WTC11 (cell line): ENCODE measurements around the gene C1QTNF8. TPM values are rescaled to one million over a fixed set of nuclear protein-coding genes. Genes with fewer than 3 reads are reported as not detected.

Source experiments
- ATAC-seq: fragments of 200-7000 bp; cut with Tn5 transposase; 2 replicates; pipeline ENCODE4 v1.10.0; 2021; ENCODE audit warnings: mild to moderate bottlenecking, moderate library complexity
- CTCF ChIA-PET: fragments of 300-600 bp; sonication (Branson Sonifier 250); formaldehyde crosslinking; loops from one replicate; lab custom pipeline; 2021; ENCODE audit warnings: antibody characterized with exemption; lab: Charles Lee
- POLR2A ChIA-PET: fragments of 350-600 bp; sonication (Branson Sonifier 250); formaldehyde crosslinking; loops from one replicate; lab custom pipeline; 2021; ENCODE audit warnings: antibody characterized with exemption; lab: Charles Lee
- DNase-seq: peaks from one replicate; pipeline ENCODE4 v3.0.0; 2021; ENCODE audit warnings: low spot score
- H3K27ac Mint-ChIP-seq: 2 replicates; pipeline ENCODE4 v1.8.0; 2021; ENCODE audit warnings: mixed read lengths
- H3K27me3 Mint-ChIP-seq: 2 replicates; pipeline ENCODE4 v1.8.0; 2021; ENCODE audit warnings: low read depth, mild to moderate bottlenecking, moderate library complexity, mixed read lengths
- H3K36me3 Mint-ChIP-seq: 2 replicates; pipeline ENCODE4 v1.8.0; 2021; ENCODE audit warnings: mixed read lengths
- H3K4me1 Mint-ChIP-seq: 2 replicates; pipeline ENCODE4 v1.8.0; 2022; ENCODE audit warnings: mixed read lengths
- H3K4me3 Mint-ChIP-seq: 2 replicates; pipeline ENCODE4 v1.8.0; 2021; ENCODE audit warnings: mild to moderate bottlenecking, moderate library complexity, mixed read lengths
- H3K9me3 Mint-ChIP-seq: 2 replicates; pipeline ENCODE4 v1.8.0; 2021; ENCODE audit warnings: mixed read lengths
- ATF1 ChIP-seq: sonication (generic); formaldehyde crosslinking; IDR thresholded peaks from 2 replicates; pipeline ENCODE4 v1.8.1; 2023; ENCODE audit warnings: mild to moderate bottlenecking, moderate library complexity, missing genetic modification reagents
- ELF4 ChIP-seq: sonication (generic); formaldehyde crosslinking; IDR thresholded peaks from 2 replicates; pipeline ENCODE4 v1.8.1; 2022; ENCODE audit warnings: low read depth, mild to moderate bottlenecking, moderate library complexity, missing genetic modification reagents
- ETV6 ChIP-seq: sonication (generic); formaldehyde crosslinking; IDR thresholded peaks from 2 replicates; pipeline ENCODE4 v1.8.1; 2022; ENCODE audit warnings: mild to moderate bottlenecking, missing genetic modification reagents
- FOXJ3 ChIP-seq: sonication (generic); formaldehyde crosslinking; IDR thresholded peaks from 2 replicates; pipeline ENCODE4 v1.9.0; 2021; ENCODE audit warnings: missing genetic modification reagents, mild to moderate bottlenecking, borderline replicate concordance
- FOXK1 ChIP-seq: sonication (generic); formaldehyde crosslinking; IDR thresholded peaks from 2 replicates; pipeline ENCODE4 v1.8.0; 2022; ENCODE audit warnings: mild to moderate bottlenecking, moderate library complexity, missing genetic modification reagents
- FOXP1 ChIP-seq: sonication (generic); formaldehyde crosslinking; IDR thresholded peaks from 2 replicates; pipeline ENCODE4 v1.8.0; 2022; ENCODE audit warnings: missing genetic modification reagents, mild to moderate bottlenecking, moderate library complexity, borderline replicate concordance
- JAZF1 ChIP-seq: fragments of 250-450 bp; sonication (Bioruptor Pico); IDR thresholded peaks from 2 replicates; pipeline ENCODE4 v1.9.0; 2021; ENCODE audit warnings: moderate library complexity, mild to moderate bottlenecking, inconsistent platforms
- KAT7 ChIP-seq: sonication (generic); formaldehyde crosslinking; IDR thresholded peaks from 2 replicates; pipeline ENCODE4 v1.8.1; 2023; ENCODE audit warnings: missing genetic modification reagents, mild to moderate bottlenecking, borderline replicate concordance
- NFATC4 ChIP-seq: fragments of 250-450 bp; sonication (Bioruptor Pico); IDR thresholded peaks from 2 replicates; pipeline ENCODE4 v1.9.0; 2021; ENCODE audit warnings: mild to moderate bottlenecking
- NR2C2 ChIP-seq: sonication (generic); formaldehyde crosslinking; IDR thresholded peaks from 2 replicates; pipeline ENCODE4 v1.8.0; 2022; ENCODE audit warnings: mild to moderate bottlenecking, missing genetic modification reagents
- SMAD3 ChIP-seq: sonication (generic); formaldehyde crosslinking; IDR thresholded peaks from 2 replicates; pipeline ENCODE4 v1.8.0; 2022; ENCODE audit warnings: missing genetic modification reagents, mild to moderate bottlenecking, borderline replicate concordance
- SMAD4 ChIP-seq: sonication (generic); formaldehyde crosslinking; IDR thresholded peaks from 2 replicates; pipeline ENCODE4 v1.8.0; 2022; ENCODE audit warnings: mild to moderate bottlenecking, missing genetic modification reagents
- SOX15 ChIP-seq: fragments of 250-450 bp; sonication (Bioruptor Pico); IDR thresholded peaks from 2 replicates; pipeline ENCODE4 v1.9.0; 2021; ENCODE audit warnings: mild to moderate bottlenecking
- TEAD1 ChIP-seq: sonication (generic); formaldehyde crosslinking; IDR thresholded peaks from 2 replicates; pipeline ENCODE4 v1.8.0; 2022; ENCODE audit warnings: mild to moderate bottlenecking, missing genetic modification reagents
- ZNF121 ChIP-seq: sonication (generic); formaldehyde crosslinking; IDR thresholded peaks from 2 replicates; pipeline ENCODE4 v1.8.0; 2023; ENCODE audit warnings: missing genetic modification reagents
- ZNF138 ChIP-seq: sonication (generic); formaldehyde crosslinking; conservative IDR thresholded peaks from 2 replicates; pipeline ENCODE4 v1.8.1; 2022; ENCODE audit warnings: mild to moderate bottlenecking, moderate library complexity, missing genetic modification reagents
- ZNF671 ChIP-seq: fragments of 250-450 bp; sonication (Bioruptor Pico); IDR thresholded peaks from 2 replicates; pipeline ENCODE4 v1.8.0; 2021; ENCODE audit warnings: mild to moderate bottlenecking
- total RNA-seq: library from RNA; stranded (reverse); gene quantifications from 3 replicates; pipeline ENCODE4 v1.2.3, GENCODE V29; 2021
- TF ChIP-seq, protein P1 (sequence below): fragments of 200-600 bp; IDR thresholded peaks from 2 replicates; pipeline ENCODE4 v1.8.0; 2022; ENCODE audit warnings: antibody characterized with exemption
- TF ChIP-seq, protein P2 (sequence below): sonication (generic); formaldehyde crosslinking; conservative IDR thresholded peaks from 2 replicates; pipeline ENCODE4 v1.8.1; 2022; ENCODE audit warnings: mild to moderate bottlenecking, missing genetic modification reagents
- TF ChIP-seq, protein P3 (sequence below): sonication (generic); formaldehyde crosslinking; IDR thresholded peaks from 2 replicates; pipeline ENCODE4 v1.8.1; 2023; ENCODE audit warnings: mild to moderate bottlenecking, missing genetic modification reagents, moderate library complexity
- TF ChIP-seq, protein P4 (sequence below): sonication (generic); formaldehyde crosslinking; IDR thresholded peaks from 2 replicates; pipeline ENCODE4 v1.8.0; 2022; ENCODE audit warnings: mild to moderate bottlenecking, missing genetic modification reagents
- TF ChIP-seq, protein P5 (sequence below): fragments of 250-450 bp; sonication (Bioruptor Pico); IDR thresholded peaks from 2 replicates; pipeline ENCODE4 v1.8.0; 2021; ENCODE audit warnings: mild to moderate bottlenecking
- TF ChIP-seq, protein P6 (sequence below): fragments of 250-450 bp; sonication (Bioruptor Pico); IDR thresholded peaks from 2 replicates; pipeline ENCODE4 v1.9.0; 2021; ENCODE audit warnings: moderate library complexity, mild to moderate bottlenecking, inconsistent platforms, borderline replicate concordance
- TF ChIP-seq, protein P7 (sequence below): sonication (generic); formaldehyde crosslinking; IDR thresholded peaks from 2 replicates; pipeline ENCODE4 v1.8.1; 2023; ENCODE audit warnings: mild to moderate bottlenecking, moderate library complexity, missing genetic modification reagents
- TF ChIP-seq, protein P8 (sequence below): sonication (generic); formaldehyde crosslinking; IDR thresholded peaks from 2 replicates; pipeline ENCODE4 v1.8.0; 2023; ENCODE audit warnings: missing genetic modification reagents

Gene C1QTNF8
- total RNA-seq, 1 experiment from 2014 or later, result 0.13 TPM

DNA sequence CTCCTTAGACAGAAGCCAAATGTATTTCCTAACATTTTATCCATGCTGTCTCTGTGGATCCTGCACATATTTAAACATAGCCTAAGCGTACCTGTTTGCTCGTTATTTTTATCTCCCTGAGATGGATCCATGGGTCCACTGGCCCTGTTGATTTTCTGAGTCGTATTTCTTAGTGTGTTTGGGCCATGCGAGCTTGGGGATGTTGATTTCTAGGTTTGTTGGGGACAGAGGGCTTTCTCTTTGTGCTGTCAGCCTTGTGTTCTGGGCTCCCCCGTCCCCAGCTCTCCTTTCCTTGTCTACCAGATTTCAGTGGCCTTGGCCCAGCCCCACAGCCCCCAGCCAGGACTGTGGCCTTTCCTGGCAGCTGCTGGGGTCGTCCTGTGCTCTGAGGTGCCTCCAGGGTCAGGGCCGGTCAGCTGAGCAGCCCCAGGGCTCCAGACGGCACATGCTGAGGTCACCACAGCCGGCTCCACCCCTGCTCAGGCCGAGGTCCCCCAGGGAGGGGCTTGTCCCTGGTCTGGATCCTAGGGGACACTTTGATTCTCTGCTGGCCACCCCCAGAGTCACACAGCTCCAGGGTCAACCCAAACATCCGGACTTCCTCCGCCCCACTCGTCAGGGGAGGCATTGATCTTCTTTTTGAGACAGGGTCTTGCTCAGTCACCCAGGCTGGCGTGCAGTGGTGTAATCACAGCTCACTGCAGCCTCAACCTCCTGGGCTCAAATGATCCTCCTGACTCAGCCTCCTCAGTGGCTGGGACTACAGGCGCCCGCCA is 19.1 kb downstream of the C1QTNF8 start:
- POLR2A ChIA-PET, result no interaction called here
- H3K27me3 Mint-ChIP-seq, result peaks cover 5% of the 10 kb centered on the region; the same call in 1 of the 2 replicates
- CTCF ChIA-PET, result interaction anchor here (1.1 to 1.4 kb wide), 3 partner anchors 20 to 26 kb away, joined by 3 read pairs; no protein-coding TSS in a partner anchor
- DNase-seq (no peak), ATAC-seq (no peak)
- H3K36me3 Mint-ChIP-seq, result no peaks in the 10 kb centered on the region
- H3K27ac Mint-ChIP-seq, result no peak overlapping the region
- H3K4me3 Mint-ChIP-seq, result no peak overlapping the region
- H3K4me1 Mint-ChIP-seq, result peaks cover 4% of the 10 kb centered on the region; the same call in 1 of the 2 replicates
- TF ChIP-seq, protein P1, sequence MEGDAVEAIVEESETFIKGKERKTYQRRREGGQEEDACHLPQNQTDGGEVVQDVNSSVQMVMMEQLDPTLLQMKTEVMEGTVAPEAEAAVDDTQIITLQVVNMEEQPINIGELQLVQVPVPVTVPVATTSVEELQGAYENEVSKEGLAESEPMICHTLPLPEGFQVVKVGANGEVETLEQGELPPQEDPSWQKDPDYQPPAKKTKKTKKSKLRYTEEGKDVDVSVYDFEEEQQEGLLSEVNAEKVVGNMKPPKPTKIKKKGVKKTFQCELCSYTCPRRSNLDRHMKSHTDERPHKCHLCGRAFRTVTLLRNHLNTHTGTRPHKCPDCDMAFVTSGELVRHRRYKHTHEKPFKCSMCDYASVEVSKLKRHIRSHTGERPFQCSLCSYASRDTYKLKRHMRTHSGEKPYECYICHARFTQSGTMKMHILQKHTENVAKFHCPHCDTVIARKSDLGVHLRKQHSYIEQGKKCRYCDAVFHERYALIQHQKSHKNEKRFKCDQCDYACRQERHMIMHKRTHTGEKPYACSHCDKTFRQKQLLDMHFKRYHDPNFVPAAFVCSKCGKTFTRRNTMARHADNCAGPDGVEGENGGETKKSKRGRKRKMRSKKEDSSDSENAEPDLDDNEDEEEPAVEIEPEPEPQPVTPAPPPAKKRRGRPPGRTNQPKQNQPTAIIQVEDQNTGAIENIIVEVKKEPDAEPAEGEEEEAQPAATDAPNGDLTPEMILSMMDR, result no peak
- TF ChIP-seq JAZF1 (CRISPR knock-in tag) (no peak), FOXK1 (CRISPR knock-in tag) (no peak), NFATC4 (no peak), SMAD3 (no peak), ELF4 (CRISPR knock-in tag) (no peak), SOX15 (CRISPR knock-in tag) (no peak), ETV6 (CRISPR knock-in tag) (no peak), ZNF671 (CRISPR knock-in tag) (no peak), SMAD4 (CRISPR knock-in tag) (no peak), ZNF121 (CRISPR knock-in tag) (no peak), TEAD1 (CRISPR knock-in tag) (no peak), FOXP1 (CRISPR knock-in tag) (no peak), KAT7 (no peak)
- TF ChIP-seq, protein P2, sequence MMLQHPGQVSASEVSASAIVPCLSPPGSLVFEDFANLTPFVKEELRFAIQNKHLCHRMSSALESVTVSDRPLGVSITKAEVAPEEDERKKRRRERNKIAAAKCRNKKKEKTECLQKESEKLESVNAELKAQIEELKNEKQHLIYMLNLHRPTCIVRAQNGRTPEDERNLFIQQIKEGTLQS, result no peak
- TF ChIP-seq, protein P3, sequence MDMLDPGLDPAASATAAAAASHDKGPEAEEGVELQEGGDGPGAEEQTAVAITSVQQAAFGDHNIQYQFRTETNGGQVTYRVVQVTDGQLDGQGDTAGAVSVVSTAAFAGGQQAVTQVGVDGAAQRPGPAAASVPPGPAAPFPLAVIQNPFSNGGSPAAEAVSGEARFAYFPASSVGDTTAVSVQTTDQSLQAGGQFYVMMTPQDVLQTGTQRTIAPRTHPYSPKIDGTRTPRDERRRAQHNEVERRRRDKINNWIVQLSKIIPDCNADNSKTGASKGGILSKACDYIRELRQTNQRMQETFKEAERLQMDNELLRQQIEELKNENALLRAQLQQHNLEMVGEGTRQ (CRISPR knock-in tag), result no peak
- TF ChIP-seq, protein P4, sequence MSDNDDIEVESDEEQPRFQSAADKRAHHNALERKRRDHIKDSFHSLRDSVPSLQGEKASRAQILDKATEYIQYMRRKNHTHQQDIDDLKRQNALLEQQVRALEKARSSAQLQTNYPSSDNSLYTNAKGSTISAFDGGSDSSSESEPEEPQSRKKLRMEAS (CRISPR knock-in tag), result no peak
- TF ChIP-seq, protein P5, sequence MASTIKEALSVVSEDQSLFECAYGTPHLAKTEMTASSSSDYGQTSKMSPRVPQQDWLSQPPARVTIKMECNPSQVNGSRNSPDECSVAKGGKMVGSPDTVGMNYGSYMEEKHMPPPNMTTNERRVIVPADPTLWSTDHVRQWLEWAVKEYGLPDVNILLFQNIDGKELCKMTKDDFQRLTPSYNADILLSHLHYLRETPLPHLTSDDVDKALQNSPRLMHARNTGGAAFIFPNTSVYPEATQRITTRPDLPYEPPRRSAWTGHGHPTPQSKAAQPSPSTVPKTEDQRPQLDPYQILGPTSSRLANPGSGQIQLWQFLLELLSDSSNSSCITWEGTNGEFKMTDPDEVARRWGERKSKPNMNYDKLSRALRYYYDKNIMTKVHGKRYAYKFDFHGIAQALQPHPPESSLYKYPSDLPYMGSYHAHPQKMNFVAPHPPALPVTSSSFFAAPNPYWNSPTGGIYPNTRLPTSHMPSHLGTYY (CRISPR knock-in tag), result no peak
- H3K9me3 Mint-ChIP-seq, result no peaks in the 10 kb centered on the region

DNA sequence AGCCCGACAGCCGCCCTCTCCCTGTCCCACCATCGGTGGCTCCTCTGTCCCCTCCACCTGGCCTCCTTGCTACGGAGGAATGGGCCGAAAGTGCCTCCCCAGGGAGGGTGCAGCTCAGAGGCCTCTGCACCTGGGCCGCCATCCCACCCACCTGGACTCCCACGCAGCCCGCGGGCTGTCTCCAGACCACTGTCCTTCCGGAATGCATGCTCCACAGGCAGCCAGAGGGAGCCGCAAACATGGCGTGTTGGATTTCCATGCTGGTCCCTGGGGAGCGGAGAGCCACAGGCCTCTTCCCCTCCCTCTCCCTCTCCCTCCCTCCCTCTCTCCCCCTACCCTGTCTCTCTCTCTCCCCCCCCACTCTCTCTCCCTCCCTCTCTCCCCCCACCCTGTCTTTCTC is 20.5 kb downstream of the C1QTNF8 start:
- DNase-seq (no peak), ATAC-seq (no peak)
- H3K36me3 Mint-ChIP-seq, result no peaks in the 10 kb centered on the region
- H3K9me3 Mint-ChIP-seq, result no peaks in the 10 kb centered on the region
- peaks cover 4% of the 10 kb centered on the region; the same call in 1 of the 2 replicates for H3K4me1 Mint-ChIP-seq
- H3K27me3 Mint-ChIP-seq, result peaks cover 6% of the 10 kb centered on the region; the same call in 1 of the 2 replicates
- no peak overlapping the region for H3K4me3 Mint-ChIP-seq
- ChIA-PET POLR2A (no interaction called here), CTCF (interaction anchor here (2.3 kb wide), 1 partner anchor 11 kb away, joined by 10 read pairs; no protein-coding TSS in a partner anchor)
- no peak overlapping the region for H3K27ac Mint-ChIP-seq
- TF ChIP-seq ATF1 (no peak), ZNF138 (CRISPR knock-in tag) (no peak), NR2C2 (CRISPR knock-in tag) (no peak), FOXJ3 (CRISPR knock-in tag) (no peak), ETV6 (CRISPR knock-in tag) (no peak), FOXP1 (CRISPR knock-in tag) (no peak)
- TF ChIP-seq, protein P6, sequence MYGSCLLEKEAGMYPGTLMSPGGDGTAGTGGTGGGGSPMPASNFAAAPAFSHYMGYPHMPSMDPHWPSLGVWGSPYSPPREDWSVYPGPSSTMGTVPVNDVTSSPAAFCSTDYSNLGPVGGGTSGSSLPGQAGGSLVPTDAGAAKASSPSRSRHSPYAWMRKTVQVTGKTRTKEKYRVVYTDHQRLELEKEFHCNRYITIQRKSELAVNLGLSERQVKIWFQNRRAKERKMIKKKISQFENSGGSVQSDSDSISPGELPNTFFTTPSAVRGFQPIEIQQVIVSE (CRISPR knock-in tag), result no peak
- TF ChIP-seq, protein P7, sequence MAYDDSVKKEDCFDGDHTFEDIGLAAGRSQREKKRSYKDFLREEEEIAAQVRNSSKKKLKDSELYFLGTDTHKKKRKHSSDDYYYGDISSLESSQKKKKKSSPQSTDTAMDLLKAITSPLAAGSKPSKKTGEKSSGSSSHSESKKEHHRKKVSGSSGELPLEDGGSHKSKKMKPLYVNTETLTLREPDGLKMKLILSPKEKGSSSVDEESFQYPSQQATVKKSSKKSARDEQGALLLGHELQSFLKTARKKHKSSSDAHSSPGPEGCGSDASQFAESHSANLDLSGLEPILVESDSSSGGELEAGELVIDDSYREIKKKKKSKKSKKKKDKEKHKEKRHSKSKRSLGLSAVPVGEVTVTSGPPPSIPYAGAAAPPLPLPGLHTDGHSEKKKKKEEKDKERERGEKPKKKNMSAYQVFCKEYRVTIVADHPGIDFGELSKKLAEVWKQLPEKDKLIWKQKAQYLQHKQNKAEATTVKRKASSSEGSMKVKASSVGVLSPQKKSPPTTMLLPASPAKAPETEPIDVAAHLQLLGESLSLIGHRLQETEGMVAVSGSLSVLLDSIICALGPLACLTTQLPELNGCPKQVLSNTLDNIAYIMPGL (CRISPR knock-in tag), result no peak
- TF ChIP-seq, protein P8, sequence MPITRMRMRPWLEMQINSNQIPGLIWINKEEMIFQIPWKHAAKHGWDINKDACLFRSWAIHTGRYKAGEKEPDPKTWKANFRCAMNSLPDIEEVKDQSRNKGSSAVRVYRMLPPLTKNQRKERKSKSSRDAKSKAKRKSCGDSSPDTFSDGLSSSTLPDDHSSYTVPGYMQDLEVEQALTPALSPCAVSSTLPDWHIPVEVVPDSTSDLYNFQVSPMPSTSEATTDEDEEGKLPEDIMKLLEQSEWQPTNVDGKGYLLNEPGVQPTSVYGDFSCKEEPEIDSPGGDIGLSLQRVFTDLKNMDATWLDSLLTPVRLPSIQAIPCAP (CRISPR knock-in tag), result no peak
- TF ChIP-seq, protein P2, result no peak
